Measurements from ENCODE around the gene FAM222A. TPM values are rescaled to one million over a fixed set of nuclear protein-coding genes. Genes with fewer than 3 reads are reported as not detected.

FAM222A gene
- polyA plus RNA-seq, 3 donors: 6.4 to 8.5 (median 6.9) TPM

- no peak for DNase-seq (ENCODE audit: low read depth in 3 of 3, low spot score in 2 of 3)
Measured at GRCh38 chr12:109724321-109724892, 10.8 kb downstream of the FAM222A start.

- DNase-seq (ENCODE audit: low read depth in 3 of 3, low spot score in 2 of 3): no peak
Measured at GRCh38 chr12:109725321-109726105, 11.9 kb downstream of the FAM222A start.

GRCh38 chr12:109726106-109726497, 12.5 kb downstream of the FAM222A start:
- no peak for DNase-seq (ENCODE audit: low read depth in 3 of 3, low spot score in 2 of 3)

GRCh38 chr12:109726511-109727038, 12.9 kb downstream of the FAM222A start:
- DNase-seq (ENCODE audit: low read depth in 3 of 3, low spot score in 2 of 3): no peak

GRCh38 chr12:109727039-109727723, 13.6 kb downstream of the FAM222A start:
- no peak for DNase-seq (ENCODE audit: low read depth in 3 of 3, low spot score in 2 of 3)

GRCh38 chr12:109727746-109728726, 14.4 kb downstream of the FAM222A start:
- DNase-seq (ENCODE audit: low read depth in 3 of 3, low spot score in 2 of 3): no peak

GRCh38 chr12:109728921-109729320, 15.3 kb downstream of the FAM222A start:
- no peak for DNase-seq (ENCODE audit: low read depth in 3 of 3, low spot score in 2 of 3)

- no peak for DNase-seq (ENCODE audit: low read depth in 3 of 3, low spot score in 2 of 3)
Measured at GRCh38 chr12:109729371-109729781, 15.8 kb downstream of the FAM222A start.

GRCh38 chr12:109729801-109730200, 16.2 kb downstream of the FAM222A start:
- no peak for DNase-seq (ENCODE audit: low read depth in 3 of 3, low spot score in 2 of 3)

GRCh38 chr12:109730306-109731145, 16.9 kb downstream of the FAM222A start:
- DNase-seq (ENCODE audit: low read depth in 3 of 3, low spot score in 2 of 3): no peak

- no peak for DNase-seq (ENCODE audit: low read depth in 3 of 3, low spot score in 2 of 3)
Measured at GRCh38 chr12:109731231-109731731, 17.7 kb downstream of the FAM222A start.

GRCh38 chr12:109731806-109732205, 18.2 kb downstream of the FAM222A start:
- no peak for DNase-seq (ENCODE audit: low read depth in 3 of 3, low spot score in 2 of 3)

GRCh38 chr12:109732321-109733305, 19.0 kb downstream of the FAM222A start:
- DNase-seq (ENCODE audit: low read depth in 3 of 3, low spot score in 2 of 3): no peak

GRCh38 chr12:109734219-109735000, 20.8 kb downstream of the FAM222A start:
- no peak for DNase-seq (ENCODE audit: low read depth in 3 of 3, low spot score in 2 of 3)

- no peak for DNase-seq (ENCODE audit: low read depth in 3 of 3, low spot score in 2 of 3)
Measured at GRCh38 chr12:109735051-109735521, 21.5 kb downstream of the FAM222A start.

- no peak for DNase-seq (ENCODE audit: low read depth in 3 of 3, low spot score in 2 of 3)
Measured at GRCh38 chr12:109735825-109736551, 22.4 kb downstream of the FAM222A start.

Data from right renal cortex interstitium (tissue), 3 donors.